GM19452 (cell line): ENCODE data around the gene STAT5A.
"Not testable (repeated sequence)": the region's sequence is repeated elsewhere in the genome, so short reads cannot be mapped to it uniquely, and the experiment has no call there.

Source experiments
- ATAC-seq: cut with Tn5 transposase; IDR thresholded peaks from one replicate; pipeline ENCODE4 v1.9.1; 2021; ENCODE audit not compliant: unreplicated experiment

The STAT5A gene

GRCh38 chr17:42305031-42305330 is 16.7 kb downstream of the STAT5A start:
- not testable (repeated sequence) for ATAC-seq

GRCh38 chr17:42305543-42306384 is 17.5 kb downstream of the STAT5A start:
- ATAC-seq: no peak

- no peak for ATAC-seq
Observed at GRCh38 chr17:42306385-42306667, 18.0 kb downstream of the STAT5A start.

GRCh38 chr17:42307362-42307927 is 19.1 kb downstream of the STAT5A start:
- no peak for ATAC-seq

- ATAC-seq: no peak
Observed at GRCh38 chr17:42308446-42308845, 20.1 kb downstream of the STAT5A start.

- ATAC-seq: no peak
Observed at GRCh38 chr17:42309142-42309541, 20.8 kb downstream of the STAT5A start.

- no peak for ATAC-seq
Observed at GRCh38 chr17:42309986-42310786, 21.9 kb downstream of the STAT5A start.

- ATAC-seq: no peak
Observed at GRCh38 chr17:42310787-42311215, 22.5 kb downstream of the STAT5A start.

GRCh38 chr17:42311240-42312034 is 23.1 kb downstream of the STAT5A start:
- ATAC-seq: no peak

- no peak for ATAC-seq
Observed at GRCh38 chr17:42312035-42312284, 23.7 kb downstream of the STAT5A start.

- ATAC-seq: no peak
Observed at GRCh38 chr17:42312285-42313130, 24.2 kb downstream of the STAT5A start.

GRCh38 chr17:42313389-42313772 is 25.1 kb downstream of the STAT5A start:
- ATAC-seq: no peak

GRCh38 chr17:42313773-42314566 is 25.7 kb downstream of the STAT5A start:
- no peak for ATAC-seq

GRCh38 chr17:42315402-42316156 is 27.3 kb downstream of the STAT5A start:
- ATAC-seq: no peak

- no peak for ATAC-seq
Observed at GRCh38 chr17:42316755-42317154, 28.5 kb downstream of the STAT5A start.

- no peak for ATAC-seq
Observed at GRCh38 chr17:42317266-42317845, 29.1 kb downstream of the STAT5A start.

- not testable (repeated sequence) for ATAC-seq
Observed at GRCh38 chr17:42317967-42318366, 29.7 kb downstream of the STAT5A start.

GRCh38 chr17:42321555-42321954 is 33.3 kb downstream of the STAT5A start:
- ATAC-seq: no peak
